MM.1S (cell line): Measurements from ENCODE around the gene SLC49A4.

Source experiments
- DNase-seq: peaks from one replicate; pipeline ENCODE4 v3.0.0-alpha.2; 2015
- H2AFZ ChIP-seq: fragments of 300-600 bp; sonication (generic); 2 replicates; pipeline ENCODE4 v1.6.0; 2016; ENCODE audit warnings: antibody characterized with exemption, low read length
- H3F3A ChIP-seq: fragments of 300-600 bp; sonication (generic); 2 replicates; pipeline ENCODE4 v1.6.1; 2016; ENCODE audit warnings: mild to moderate bottlenecking, antibody characterized with exemption, low read length, moderate library complexity, mixed read lengths; ENCODE audit not compliant: insufficient read depth
- H3K27ac ChIP-seq: fragments of 300-600 bp; sonication (generic); 2 replicates; pipeline ENCODE4 v1.5.1; 2016; ENCODE audit warnings: mild to moderate bottlenecking, low read length
- H3K27me3 ChIP-seq: fragments of 300-600 bp; sonication (generic); replicated peaks from 2 replicates; pipeline ENCODE4 v1.6.0; 2016; ENCODE audit warnings: low read length; ENCODE audit not compliant: insufficient read depth
- H3K36me3 ChIP-seq: fragments of 300-600 bp; sonication (generic); replicated peaks from 2 replicates; pipeline ENCODE4 v1.6.1; 2016; ENCODE audit warnings: mild to moderate bottlenecking, low read length, mixed read lengths; ENCODE audit not compliant: insufficient read depth
- H3K4me1 ChIP-seq: fragments of 300-600 bp; sonication (generic); 2 replicates; pipeline ENCODE4 v1.6.1; 2016; ENCODE audit warnings: low read length, mixed read lengths
- H3K4me2 ChIP-seq: fragments of 300-600 bp; sonication (generic); 2 replicates; pipeline ENCODE4 v1.6.0; 2016; ENCODE audit warnings: low read depth, low read length
- H3K4me3 ChIP-seq: fragments of 300-600 bp; sonication (generic); 2 replicates; pipeline ENCODE4 v1.5.1; 2016; ENCODE audit warnings: low read length, mixed read lengths
- H3K79me2 ChIP-seq: fragments of 300-600 bp; sonication (generic); 2 replicates; pipeline ENCODE4 v1.6.1; 2016; ENCODE audit warnings: mixed run types, low read length, mixed read lengths
- H3K9ac ChIP-seq: fragments of 300-600 bp; sonication (generic); 2 replicates; pipeline ENCODE4 v1.6.1; 2016; ENCODE audit warnings: low read length, mixed read lengths
- H3K9me2 ChIP-seq: fragments of 300-600 bp; sonication (generic); replicated peaks from 2 replicates; pipeline ENCODE4 v1.6.1; 2016; ENCODE audit warnings: mild to moderate bottlenecking, low read length, mixed read lengths; ENCODE audit not compliant: insufficient read depth
- H3K9me3 ChIP-seq: fragments of 300-600 bp; sonication (generic); replicated peaks from 2 replicates; pipeline ENCODE4 v1.6.1; 2016; ENCODE audit warnings: mild to moderate bottlenecking, low read length, mixed read lengths; ENCODE audit not compliant: insufficient read depth
- H4K20me1 ChIP-seq: fragments of 300-600 bp; sonication (generic); 2 replicates; pipeline ENCODE4 v1.6.1; 2016; ENCODE audit warnings: mild to moderate bottlenecking, low read length, moderate library complexity, mixed read lengths; ENCODE audit not compliant: insufficient read depth
- EZH2 ChIP-seq: fragments of 300-600 bp; sonication (generic); optimal IDR thresholded peaks from 2 replicates; pipeline ENCODE3; 2017; ENCODE audit warnings: low read depth, mild to moderate bottlenecking, antibody characterized with exemption, low read length, mixed read lengths
- EZH2phosphoT487 ChIP-seq: fragments of 300-600 bp; sonication (generic); IDR thresholded peaks from 2 replicates; pipeline ENCODE4 v1.6.1; 2018; ENCODE audit warnings: antibody characterized with exemption, low read length
- TF ChIP-seq, protein P1 (sequence below): fragments of 300-600 bp; sonication (generic); IDR thresholded peaks from 2 replicates; pipeline ENCODE4 v1.5.1; 2016; ENCODE audit warnings: antibody characterized with exemption, low read length, mixed read lengths

Gene SLC49A4

DNA sequence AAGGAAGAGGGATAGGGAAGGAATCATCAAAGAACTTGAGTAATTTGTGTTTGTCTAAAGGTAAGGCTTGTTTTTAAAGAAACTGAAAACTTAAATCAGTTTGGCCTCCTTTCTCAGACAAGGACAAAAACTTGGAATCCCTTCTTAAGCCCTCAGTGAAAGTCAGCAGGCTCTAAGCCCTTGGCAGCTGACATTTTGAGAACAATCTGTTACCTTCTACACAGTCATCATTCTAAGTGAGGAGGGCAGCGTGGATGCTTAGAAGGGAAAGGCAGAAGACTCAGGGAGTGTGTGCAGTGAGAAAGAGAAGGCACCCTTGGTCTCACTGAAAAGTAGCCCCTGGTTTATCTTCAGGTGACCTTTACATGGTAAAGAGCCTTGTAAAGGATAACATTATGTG is 12.1 kb upstream of the SLC49A4 start:
- Histone ChIP-seq H3F3A (no peaks in the 10 kb centered on the region), H3K79me2 (peaks cover 7% of the 10 kb centered on the region; the same call in 1 of the 2 replicates), H3K4me2 (no peak overlapping the region), H3K4me3 (no peak overlapping the region), H3K9me3 (no peaks in the 10 kb centered on the region), H4K20me1 (no peaks in the 10 kb centered on the region), H3K27me3 (no peaks in the 10 kb centered on the region), H3K9ac (no peak overlapping the region), H3K27ac (no peak overlapping the region), H3K9me2 (no peaks in the 10 kb centered on the region), H3K4me1 (0 out of 2 replicates have a peak, but pooled peaks cover 1% of the 10 kb centered on the region), H2AFZ (no peak overlapping the region), H3K36me3 (no peaks in the 10 kb centered on the region; the same call in 1 of the 2 replicates)
- TF ChIP-seq EZH2phosphoT487 (no peak), EZH2 (no peak)
- TF ChIP-seq, protein P1, sequence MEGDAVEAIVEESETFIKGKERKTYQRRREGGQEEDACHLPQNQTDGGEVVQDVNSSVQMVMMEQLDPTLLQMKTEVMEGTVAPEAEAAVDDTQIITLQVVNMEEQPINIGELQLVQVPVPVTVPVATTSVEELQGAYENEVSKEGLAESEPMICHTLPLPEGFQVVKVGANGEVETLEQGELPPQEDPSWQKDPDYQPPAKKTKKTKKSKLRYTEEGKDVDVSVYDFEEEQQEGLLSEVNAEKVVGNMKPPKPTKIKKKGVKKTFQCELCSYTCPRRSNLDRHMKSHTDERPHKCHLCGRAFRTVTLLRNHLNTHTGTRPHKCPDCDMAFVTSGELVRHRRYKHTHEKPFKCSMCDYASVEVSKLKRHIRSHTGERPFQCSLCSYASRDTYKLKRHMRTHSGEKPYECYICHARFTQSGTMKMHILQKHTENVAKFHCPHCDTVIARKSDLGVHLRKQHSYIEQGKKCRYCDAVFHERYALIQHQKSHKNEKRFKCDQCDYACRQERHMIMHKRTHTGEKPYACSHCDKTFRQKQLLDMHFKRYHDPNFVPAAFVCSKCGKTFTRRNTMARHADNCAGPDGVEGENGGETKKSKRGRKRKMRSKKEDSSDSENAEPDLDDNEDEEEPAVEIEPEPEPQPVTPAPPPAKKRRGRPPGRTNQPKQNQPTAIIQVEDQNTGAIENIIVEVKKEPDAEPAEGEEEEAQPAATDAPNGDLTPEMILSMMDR: no peak
- no peak for DNase-seq

DNA sequence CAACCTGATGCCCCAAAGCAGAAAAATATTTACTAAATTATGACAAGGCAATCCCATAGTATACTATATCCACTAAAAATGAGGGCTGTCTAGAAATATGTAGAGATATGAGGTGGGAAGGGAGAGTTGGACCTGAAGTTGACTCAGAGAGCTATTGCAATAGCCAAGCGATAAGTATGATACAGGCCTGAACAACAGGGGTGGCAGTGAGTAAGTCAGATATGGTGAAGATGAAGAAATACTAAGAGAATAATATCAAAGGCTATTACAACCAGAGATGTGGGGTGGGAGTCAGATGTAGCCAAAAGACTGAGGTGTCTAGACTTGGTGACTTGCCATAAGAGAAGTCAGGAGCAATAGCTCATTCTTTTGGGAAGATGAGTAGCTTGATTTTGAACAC is 10.4 kb upstream of the SLC49A4 start:
- no peaks in the 10 kb centered on the region for H4K20me1 ChIP-seq
- H3K79me2 ChIP-seq: peaks cover 10% of the 10 kb centered on the region; the same call in 1 of the 2 replicates
- no peak overlapping the region for H3K9ac ChIP-seq
- H3K4me2 ChIP-seq: no peak overlapping the region
- no peaks in the 10 kb centered on the region for H3K9me3 ChIP-seq
- H3K4me1 ChIP-seq: no peaks in the 10 kb centered on the region
- no peaks in the 10 kb centered on the region for H3K27me3 ChIP-seq
- no peak overlapping the region for H3K27ac ChIP-seq
- H3K9me2 ChIP-seq: no peaks in the 10 kb centered on the region
- TF ChIP-seq EZH2: no peak
- TF ChIP-seq, protein P1: no peak
- TF ChIP-seq EZH2phosphoT487: no peak
- no peak for DNase-seq
- H3K36me3 ChIP-seq: no peaks in the 10 kb centered on the region; the same call in 1 of the 2 replicates
- H3K4me3 ChIP-seq: no peak overlapping the region
- H2AFZ ChIP-seq: no peak overlapping the region
- H3F3A ChIP-seq: no peaks in the 10 kb centered on the region

DNA sequence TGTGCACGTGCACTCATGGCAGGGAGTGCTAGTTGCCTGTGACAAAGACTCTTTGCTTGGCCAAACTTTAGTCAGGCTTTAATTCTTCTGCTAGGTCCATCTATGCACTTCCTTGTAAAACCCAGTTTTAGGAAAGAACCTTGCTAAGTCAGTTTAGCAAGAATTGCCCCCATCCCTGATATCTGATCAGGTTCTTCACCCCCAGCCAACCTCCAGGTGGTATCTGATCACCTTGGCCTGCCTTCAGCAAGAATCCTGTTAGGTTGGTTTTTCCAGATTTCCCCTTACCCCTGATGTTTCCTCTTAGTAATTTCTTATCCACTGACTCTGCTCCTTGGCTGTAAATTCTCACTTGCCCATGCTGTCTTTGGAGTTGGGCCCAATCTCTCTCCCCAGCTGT is 9.6 kb upstream of the SLC49A4 start:
- H3K9ac ChIP-seq: no peak overlapping the region
- no peak overlapping the region for H2AFZ ChIP-seq
- H3K27ac ChIP-seq: no peak overlapping the region
- TF ChIP-seq EZH2phosphoT487: no peak
- TF ChIP-seq EZH2: no peak
- TF ChIP-seq, protein P1: no peak
- peaks cover 14% of the 10 kb centered on the region; the same call in 1 of the 2 replicates for H3K79me2 ChIP-seq
- H3K27me3 ChIP-seq: no peaks in the 10 kb centered on the region
- no peak overlapping the region for H3K4me3 ChIP-seq
- no peaks in the 10 kb centered on the region for H3K9me2 ChIP-seq
- DNase-seq: no peak
- H3K36me3 ChIP-seq: no peaks in the 10 kb centered on the region; the same call in 1 of the 2 replicates
- H3K4me2 ChIP-seq: no peak overlapping the region
- H3F3A ChIP-seq: no peaks in the 10 kb centered on the region
- H3K4me1 ChIP-seq: no peaks in the 10 kb centered on the region
- H3K9me3 ChIP-seq: no peaks in the 10 kb centered on the region
- no peaks in the 10 kb centered on the region for H4K20me1 ChIP-seq
